ENCODE results near the gene ACBD7.
A peak's percentile ranks its signal among the peaks of the same experiment; 100 is the strongest.

The ACBD7 gene

DNA sequence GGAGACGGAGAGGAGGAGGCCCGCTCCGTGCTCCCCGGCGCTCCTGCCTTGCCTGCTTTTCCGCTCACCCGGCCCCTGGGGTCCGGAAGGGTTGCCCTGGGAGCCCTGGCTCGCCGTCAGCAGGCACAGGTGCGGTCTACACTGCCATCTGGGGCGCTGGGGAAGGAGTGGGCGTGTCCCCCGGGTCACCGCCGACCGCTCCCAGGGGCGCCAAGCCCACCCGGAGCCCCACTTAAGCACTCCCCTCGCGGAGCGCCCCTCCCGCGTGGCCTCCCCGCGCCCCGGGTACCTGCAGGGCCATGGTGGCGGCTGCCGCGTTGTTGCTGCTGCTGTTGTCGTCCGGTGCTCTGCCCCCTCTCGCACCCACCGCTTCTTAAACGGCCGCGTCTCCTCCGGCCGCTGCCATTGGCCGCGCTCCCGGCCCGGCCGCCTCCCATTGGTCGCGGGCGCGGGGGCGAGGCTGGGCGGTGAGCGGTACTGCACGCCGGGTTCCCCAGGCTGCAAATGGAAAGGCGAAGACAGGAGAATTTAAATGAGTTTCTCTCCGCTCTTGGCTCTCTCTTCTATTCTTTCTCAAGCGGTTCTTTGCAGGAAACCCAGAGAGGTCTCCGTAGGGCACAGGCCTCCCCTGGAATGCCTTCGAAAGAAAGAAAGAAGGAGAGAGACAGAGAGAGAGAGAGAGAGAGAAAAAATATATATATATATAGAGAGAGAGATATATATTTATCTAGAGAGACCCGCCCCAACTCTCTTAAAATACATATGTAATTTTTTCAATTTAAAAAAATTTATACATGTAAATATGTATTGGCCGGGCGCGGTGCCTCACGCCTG, at the start of gene ACBD7:
Gene ACBD7, minus strand, starts transcription at position 349 of the 834 bp plus-strand sequence. Its CDS starts 48 bp downstream, at position 301.
- DNase-seq (ENCODE audit: low spot score) = peak; percentile 86

DNA sequence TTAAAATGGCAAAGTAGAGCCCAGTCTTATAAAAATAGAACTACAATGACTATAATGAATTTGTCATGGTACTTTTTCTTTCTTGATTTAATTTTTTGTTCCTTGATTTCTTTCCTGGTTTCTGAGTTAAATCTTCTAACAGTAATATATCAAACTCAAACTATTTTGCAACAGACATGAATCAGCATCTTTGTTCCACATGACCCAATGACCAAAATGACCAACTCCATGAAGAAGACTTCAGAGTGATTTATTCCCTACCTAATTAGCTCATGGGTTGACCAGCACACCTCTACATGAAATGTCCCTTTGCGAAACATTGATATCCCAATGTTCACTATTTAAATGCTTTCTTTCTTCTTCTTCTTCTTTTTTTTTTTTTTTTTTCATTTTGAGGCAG, 49.1 kb upstream of the ACBD7 start:
- DNase-seq (ENCODE audit: low spot score) = no peak

DNA sequence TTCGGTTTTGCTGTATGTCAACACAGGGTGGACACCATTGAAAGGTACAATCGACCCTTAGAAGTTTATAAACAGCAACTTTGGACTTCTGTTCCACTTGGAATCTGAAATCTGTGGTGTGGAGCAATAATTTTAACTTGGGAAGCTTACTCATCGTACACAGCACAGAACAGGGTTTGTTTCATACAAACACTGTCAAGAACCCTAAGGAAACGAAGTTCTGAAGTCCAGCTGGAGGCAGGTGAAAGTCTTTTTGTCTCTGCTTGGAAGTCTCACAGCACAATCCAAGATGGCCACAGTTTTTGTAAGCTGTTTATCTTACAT, 48.4 kb upstream of the ACBD7 start:
- no peak for DNase-seq (ENCODE audit: low spot score)

DNA sequence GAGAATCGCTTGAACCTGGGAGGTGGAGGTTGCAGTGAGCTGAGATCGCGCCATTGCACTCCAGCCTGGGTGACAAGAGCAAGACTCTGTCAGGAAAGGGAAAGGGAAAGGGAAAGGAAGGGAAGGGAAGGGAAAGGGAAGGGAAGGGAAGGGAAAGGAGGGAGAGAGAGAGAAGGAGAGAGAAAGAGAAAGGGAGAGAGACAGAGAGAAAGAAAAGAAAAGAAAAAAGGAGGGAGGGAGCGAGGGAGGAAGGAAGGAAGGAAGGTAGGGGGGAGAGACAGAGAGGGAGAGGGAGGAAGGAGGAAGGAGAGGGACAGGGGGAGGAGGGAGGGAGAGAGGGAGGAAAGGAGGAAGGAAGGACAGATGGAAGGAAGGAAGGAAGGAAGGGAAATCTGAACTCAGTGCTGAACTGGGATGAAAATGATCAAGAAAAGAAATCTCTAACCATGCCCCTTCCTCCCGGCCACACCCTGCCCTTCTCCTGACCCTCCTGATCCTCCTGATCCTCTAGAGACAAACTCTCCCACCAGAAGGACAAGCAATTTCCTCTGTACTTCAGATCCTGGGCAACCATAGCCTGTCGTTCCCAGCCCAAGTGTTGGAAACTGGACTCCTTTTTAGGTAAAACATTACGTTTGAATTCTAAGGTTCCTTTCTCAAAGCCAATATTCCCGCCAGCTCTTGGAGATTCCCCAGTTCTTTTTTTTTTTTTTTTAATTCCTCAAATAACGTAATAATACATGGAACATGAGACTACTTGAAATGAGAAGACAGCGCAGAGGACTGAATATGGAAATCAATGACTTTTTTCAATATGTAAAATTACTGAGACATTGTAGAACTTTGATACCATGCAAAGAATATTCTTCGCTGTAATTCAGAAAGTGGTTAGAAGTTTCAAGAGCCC, 47.8 kb upstream of the ACBD7 start:
- no peak for DNase-seq (ENCODE audit: low spot score)

DNA sequence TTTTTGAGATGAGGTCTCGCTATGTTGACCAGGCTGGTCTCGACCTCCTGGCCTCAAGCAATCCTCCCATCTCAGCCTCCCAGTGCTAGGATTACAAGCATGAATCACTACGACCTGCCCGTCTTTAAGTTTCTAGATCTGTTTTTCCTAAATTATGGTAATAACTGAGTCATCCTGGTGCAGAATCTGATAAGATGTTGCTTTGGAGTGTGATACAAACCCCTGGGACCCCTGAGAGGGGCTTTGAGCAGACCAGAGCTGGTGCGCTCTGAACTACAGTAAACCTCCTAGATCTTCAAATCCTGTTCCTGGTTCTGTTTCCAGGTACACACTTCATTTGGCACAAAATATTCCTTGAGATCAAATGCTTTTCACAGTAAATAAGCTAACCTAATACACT, 42.8 kb upstream of the ACBD7 start:
- no peak for DNase-seq (ENCODE audit: low spot score)

DNA sequence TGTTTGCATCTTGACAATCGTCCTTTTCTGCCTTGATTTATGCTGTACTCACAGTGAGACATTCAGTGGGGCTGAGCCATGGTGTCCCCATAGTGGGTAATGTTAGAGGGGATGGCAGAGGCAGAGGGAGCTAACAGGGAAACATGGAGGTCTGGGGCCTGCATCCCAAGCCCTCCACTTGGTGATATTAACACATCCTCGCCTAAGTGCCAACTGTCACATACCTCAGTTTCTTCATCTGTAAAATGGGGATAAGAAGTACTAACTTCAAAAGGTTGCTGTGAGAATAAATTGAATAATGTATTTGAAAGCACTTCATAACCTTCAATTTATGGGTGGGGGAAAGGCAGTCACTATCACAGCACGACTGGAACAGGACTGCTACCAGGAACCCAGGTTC, 36.3 kb upstream of the ACBD7 start:
- no peak for DNase-seq (ENCODE audit: low spot score)

DNA sequence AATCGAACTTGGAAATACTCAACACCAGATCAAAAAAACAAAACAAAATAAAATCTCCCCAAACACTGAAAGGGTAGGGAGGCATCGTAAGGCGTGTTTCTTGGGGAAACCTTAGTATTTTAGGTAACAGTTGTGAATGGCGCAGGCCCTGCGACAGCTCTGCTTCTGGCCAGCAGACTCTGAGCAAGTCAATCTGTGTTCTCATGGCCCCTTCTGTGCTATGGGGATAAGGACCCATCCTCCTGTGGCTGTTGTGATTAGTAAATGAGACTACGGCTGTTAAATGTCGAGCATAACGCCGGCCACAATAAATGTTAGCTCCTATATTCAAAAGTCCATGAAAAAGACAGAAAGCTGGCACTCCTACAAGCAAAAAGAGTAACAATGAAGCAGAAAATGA, 35.6 kb upstream of the ACBD7 start:
- no peak for DNase-seq (ENCODE audit: low spot score)

DNA sequence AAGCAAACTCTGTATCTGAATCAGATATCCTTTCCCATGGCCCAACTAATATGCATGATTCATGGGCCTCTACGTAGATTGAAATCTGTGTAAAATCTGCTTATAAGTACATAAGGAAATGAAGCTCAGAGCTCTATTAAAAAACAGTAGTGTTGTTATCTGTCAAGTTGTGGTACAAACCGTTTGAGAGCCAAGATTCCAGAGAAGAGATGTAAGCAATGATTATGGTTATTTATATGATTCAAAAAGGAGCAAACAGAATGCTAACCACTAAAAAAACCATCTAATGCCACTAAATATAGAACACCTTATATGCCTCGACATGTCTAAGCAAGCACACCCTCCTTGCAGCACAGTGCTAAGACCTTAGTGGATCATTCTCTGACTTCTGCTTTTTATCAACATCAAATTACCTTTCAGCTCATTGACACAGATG, 35.2 kb upstream of the ACBD7 start:
- no peak for DNase-seq (ENCODE audit: low spot score)

DNA sequence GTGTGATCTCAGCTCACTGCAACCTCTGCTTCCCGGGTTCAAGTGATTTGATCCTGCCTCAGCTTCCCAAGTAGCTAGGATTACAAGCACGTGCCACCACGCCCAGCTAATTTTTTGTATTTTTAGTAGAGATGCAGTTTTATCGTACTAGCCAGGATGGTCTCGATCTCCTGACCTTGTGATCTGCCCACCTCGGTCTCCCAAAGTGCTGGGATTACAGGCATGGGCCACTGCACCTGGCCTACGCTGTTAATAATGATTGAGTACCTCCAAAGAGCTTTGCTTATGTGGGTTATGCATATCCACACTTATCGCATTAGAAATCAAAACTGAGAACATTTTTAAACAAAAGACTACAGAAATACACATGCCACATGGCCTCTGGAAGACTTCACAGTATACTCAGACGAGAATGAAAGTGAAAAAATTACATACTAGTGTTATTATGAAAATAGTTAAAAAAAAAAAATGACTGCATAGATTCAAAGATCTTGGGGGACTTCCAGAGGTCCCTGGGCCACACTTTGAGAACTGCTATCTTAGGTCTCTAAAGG, 34.0 kb upstream of the ACBD7 start:
- no peak for DNase-seq (ENCODE audit: low spot score)

DNA sequence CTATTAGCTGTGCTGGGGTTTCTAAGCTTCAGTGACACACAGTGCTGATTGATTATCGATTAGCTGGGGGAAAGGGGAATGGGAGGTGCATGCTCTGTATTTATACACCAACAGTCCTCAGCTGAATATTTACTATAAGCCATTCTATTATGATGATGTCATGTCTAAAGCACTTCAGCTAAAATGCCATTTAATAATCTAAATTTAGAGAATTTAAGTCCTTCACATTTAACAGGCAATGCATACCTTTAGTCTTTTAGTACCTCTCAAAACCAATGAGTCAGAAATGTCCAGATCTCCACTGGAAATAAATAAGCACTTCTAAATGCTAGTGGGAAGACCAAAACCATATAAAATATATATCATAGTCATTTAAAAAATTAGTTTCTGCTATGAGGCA, 33.1 kb upstream of the ACBD7 start:
- DNase-seq (ENCODE audit: low spot score) = no peak

DNA sequence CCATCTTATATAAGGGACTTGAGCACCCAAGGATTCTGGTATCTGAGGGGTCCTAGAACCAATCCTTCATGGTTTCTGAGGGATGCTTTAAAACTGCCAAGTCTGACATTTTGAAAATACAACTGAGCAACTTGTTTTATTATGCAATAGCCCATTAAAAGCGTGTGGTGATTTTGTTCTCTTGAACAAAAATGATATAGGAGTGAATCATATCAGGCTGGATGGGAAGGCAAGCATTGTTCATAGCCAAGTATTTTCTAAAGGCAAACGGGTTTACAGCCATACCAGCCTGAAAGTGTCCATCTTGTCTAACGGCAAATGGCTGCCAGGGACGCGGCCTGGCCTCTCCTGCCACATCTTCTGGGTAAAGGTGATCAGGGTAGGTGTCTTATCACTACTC, 31.9 kb upstream of the ACBD7 start:
- DNase-seq (ENCODE audit: low spot score) = no peak

DNA sequence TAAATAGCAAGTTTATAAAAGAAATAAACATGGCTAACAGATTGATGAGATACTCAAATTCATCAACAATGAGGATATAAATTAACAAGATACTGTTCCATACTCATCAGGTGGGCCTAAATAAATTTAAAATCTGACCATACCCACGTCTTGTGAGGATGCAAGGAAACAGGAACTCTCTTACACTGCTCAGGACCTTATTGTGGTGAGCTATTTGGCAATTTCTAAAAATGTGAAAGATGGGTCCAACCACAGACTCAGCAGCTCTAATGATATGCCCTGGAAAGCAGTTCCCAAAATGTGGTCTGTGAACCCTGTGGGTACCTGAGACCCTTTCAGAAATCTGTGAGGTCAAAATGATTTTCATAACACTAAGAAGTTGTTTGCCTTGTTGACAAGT, 30.0 kb upstream of the ACBD7 start:
- DNase-seq (ENCODE audit: low spot score) = no peak

DNA sequence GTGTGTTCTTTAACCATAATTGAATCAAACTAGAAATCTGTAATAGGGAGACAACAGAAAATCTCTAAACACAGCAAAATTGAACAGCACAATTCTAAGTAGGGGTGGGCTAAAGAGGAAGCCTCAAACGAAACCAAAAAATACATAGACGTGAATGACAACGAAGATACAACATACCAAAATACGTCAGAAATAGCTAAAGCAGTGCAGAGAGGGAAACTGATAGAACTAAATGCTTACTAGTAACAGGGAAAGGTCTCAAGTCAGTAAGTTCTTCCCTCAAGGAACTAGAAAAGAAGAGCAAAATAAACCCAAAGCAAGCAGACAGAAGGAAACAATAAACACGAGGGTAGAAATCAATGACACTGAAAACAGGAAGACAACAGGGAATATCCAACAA, 27.6 kb upstream of the ACBD7 start:
- DNase-seq (ENCODE audit: low spot score) = no peak

DNA sequence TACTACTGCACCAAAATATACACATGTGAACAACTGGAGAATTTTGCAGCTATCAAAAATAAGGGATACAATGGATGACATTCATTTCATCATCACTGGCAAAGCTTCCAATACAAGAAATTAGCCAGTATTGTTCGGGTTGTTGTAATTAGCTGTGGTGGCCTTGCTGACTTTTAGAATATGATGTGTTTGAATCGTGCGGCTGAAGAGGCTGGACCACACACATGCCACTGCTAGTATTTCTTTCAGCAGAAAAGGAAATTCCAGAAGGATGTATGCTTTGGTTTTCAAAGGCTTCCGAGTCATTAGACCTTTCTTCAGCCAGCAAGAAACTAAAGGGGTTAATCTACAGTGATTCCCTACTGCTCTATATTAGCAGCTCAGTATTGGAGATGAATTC, 25.2 kb upstream of the ACBD7 start:
- no peak for DNase-seq (ENCODE audit: low spot score)

DNA sequence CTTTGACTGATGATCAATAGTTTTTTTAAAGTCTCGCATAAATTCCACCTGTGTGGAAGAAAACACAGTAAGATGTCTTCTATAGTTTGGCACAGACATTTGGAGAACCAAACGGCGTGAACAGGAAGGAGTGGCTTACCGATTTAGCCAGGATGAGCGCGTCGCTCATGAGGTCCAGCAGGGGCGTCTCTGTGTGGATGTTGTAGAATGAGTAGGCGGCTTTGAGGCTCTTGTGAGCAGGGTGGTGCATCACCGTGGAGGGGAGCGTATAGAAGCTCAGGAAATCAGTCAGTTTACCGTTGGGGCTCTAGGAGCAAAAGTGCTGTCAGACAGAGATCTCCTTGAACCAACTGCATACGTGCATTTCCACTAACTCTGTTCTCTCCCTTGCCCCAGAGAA, 24.1 kb upstream of the ACBD7 start:
- DNase-seq (ENCODE audit: low spot score) = no peak

DNA sequence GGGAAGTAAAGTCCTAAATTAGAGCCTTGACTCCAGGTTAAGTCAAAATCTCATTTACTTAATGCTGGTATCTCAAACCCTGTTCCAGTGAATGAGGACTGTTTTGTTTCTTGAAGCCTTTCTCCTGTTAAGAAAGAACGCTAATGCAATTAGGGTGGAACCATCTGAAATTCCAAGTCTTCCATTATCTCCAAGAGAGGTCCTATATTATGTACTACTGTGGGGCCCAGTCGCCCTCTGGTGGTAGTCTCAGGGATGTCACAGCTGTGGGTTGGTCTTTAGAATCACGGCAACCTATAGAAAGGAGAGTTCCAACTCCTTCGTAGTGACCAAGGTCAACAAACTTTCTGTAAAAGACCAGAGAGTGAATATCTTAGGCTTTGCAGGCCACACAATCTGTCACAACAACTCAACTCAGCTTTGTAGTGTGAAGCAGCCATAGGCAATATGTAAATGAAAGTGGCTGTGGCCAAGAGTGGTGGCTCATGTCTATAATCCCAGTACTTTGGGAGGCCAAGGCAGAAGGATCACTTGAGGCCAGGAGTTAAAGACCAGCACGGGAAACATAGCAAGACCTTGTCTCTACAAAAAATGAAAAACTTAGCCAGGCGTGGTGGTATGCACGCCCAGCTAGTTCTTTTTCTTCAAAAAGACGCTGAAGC, 17.9 kb upstream of the ACBD7 start:
- peak; percentile 72 for DNase-seq (ENCODE audit: low spot score)

DNA sequence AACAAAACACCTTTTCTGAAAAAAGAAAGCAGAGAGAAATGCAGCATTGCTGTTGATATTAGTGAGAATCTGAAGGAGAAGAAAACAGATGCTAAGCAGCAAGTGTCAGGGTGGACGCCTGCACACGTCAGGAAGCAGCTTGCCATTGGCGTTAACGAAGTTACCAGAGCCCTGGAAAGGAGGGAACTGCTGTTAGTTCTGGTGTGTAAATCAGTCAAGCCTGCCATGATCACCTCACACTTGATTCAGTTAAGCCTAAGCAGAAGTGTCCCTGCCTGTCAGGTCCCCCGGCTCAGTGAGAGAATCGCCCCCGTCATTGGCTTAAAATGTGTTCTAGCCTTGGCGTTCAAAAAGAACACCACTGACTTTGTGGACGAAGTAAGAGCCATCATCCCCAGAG, 14.9 kb upstream of the ACBD7 start:
- no peak for DNase-seq (ENCODE audit: low spot score)

DNA sequence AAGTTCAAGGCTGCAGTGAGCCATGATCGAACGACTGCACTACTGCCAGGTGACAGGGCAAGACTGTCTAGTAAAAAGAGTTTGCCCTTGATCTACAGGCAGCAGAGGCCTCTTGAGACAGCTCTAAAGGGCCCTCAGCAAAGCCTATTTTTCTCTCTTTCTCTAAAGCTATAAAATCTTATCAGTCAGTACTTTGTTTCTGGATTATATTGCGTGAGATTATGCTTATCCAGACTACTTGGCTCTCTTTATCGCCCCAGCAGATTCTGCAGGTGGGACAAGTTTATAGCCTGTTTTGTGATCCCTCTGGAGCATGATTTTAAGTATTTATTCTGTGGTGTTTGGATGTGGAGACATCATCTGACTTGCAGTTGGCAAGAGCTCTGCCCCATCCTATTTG, 11.3 kb upstream of the ACBD7 start:
- no peak for DNase-seq (ENCODE audit: low spot score)

DNA sequence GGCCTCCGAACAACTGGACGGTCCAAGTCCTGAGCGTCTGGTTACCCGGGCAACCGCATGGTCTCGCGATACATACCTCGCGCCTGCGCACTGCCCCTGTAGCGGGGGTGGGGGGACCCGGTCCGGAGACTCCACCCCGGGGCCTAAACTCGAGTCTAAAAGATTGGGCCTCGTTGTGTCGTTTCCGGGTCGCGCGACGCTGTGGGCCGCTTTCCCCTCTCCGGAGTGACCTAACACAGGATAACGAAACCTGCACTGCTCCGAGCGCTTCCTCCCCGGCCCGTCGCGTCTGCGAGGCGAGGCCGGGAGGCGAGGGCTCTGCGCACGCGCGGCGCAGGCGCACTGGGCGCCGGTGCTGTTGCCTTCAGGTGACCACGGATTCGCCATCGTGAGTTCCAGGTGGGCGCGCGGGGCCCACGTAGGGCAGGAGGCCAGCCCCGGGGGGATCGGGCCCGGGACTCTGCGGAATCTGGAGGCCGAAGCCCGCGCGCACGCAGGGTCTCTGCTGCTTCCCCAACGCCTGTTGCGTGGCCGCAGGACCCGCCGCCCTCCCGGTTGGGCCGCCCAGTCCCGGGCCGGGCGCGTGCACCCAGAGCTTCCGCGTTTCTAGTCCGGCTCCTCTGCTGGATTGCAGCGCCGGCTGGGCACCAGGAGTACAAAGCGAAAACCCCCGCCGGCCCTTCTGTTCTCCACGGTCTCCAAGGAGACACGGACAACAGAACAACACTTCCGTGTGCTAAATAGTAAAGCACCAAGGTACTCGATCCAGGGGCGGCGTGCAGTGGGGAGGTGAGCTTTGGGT, 8.6 kb upstream of the ACBD7 start, which contains the start of gene RPP38:
Gene RPP38, plus strand, starts transcription at position 345 of the 802 bp plus-strand sequence. CDS start 5,960 bp downstream, outside the sequence.
- peak; percentile 99 for DNase-seq (ENCODE audit: low spot score)

DNA sequence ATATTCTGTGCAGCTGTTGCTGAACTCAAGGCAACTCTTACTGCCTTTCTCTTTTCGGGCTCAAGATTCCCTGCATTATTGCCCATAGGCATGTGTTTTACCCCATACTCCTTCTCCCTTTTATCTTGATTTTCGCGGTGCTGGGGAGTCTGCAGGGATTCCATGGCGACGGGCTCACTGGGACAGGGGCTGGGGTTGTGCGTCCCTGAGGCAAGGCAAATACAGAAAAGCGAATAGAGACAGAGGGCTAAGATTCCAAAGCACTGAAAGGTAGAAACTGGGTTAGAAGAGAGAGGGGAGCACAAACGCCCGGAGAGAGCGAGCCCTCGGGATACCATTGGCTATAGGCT, 8.1 kb upstream of the ACBD7 start:
- no peak for DNase-seq (ENCODE audit: low spot score)

DNA sequence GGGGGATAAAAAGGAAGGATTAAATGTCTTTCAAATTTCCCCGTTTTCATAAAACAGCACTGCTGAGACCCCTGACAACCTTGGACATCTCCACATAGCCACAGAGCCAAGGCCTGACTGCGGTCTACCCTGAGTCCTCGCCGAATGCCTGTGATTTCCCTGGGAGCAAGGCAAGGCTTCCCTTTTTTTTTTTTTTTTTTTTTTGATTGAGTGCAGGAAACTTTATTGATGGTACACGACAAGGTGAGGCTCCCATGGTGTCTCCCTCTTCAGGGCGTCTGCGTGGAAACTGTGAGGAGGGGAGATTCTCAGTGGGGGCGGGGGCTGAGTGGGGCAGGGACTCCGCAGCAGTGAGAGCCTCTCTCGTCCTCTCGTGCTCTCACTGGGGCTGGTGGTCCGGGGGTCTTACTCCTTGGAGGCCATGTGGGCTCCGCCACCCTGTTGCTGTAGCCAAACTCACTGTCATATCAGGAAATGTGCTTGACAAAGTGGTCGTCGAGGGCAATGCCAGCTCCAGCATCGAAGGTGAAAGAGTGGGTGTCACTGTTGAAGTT, 4.4 kb upstream of the ACBD7 start:
- no peak for DNase-seq (ENCODE audit: low spot score)
